Mesothelial cell of epicardium (in vitro differentiated cells): Measurements from ENCODE around the gene ADGRV1. TPM values are rescaled to one million over a fixed set of nuclear protein-coding genes. Genes with fewer than 3 reads are reported as not detected.
"Not testable (repeated sequence)": the region's sequence is repeated elsewhere in the genome, so short reads cannot be mapped to it uniquely, and the experiment has no call there.

ENCODE experiments used
- DNase-seq, 2 experiments: peaks; one replicate each; pipeline ENCODE4 v3.0.0; 2021; ENCODE audit warnings: low spot score in 2 of 2; ENCODE audit not compliant: unreplicated experiment in 2 of 2
- H3K27ac Mint-ChIP-seq: 2 replicates; pipeline ENCODE4 v1.8.0; 2021; ENCODE audit warnings: mixed read lengths
- H3K27me3 Mint-ChIP-seq: 2 replicates; pipeline ENCODE4 v1.8.0; 2021; ENCODE audit warnings: low read depth, mixed read lengths
- H3K36me3 Mint-ChIP-seq: 2 replicates; pipeline ENCODE4 v1.8.0; 2021; ENCODE audit warnings: mixed read lengths
- H3K4me1 Mint-ChIP-seq: 2 replicates; pipeline ENCODE4 v1.8.0; 2021; ENCODE audit warnings: mixed read lengths
- H3K4me3 Mint-ChIP-seq: 2 replicates; pipeline ENCODE4 v1.8.0; 2021; ENCODE audit warnings: mild to moderate bottlenecking, moderate library complexity, mixed read lengths
- H3K9me3 Mint-ChIP-seq: 2 replicates; pipeline ENCODE4 v1.8.0; 2021; ENCODE audit warnings: mixed read lengths
- CTCF ChIP-seq: fragments of 200-600 bp; sonication (generic); IDR thresholded peaks from one replicate; pipeline ENCODE4 v1.5.0; 2021; ENCODE audit warnings: antibody characterized with exemption; ENCODE audit not compliant: unreplicated experiment
- total RNA-seq: library from RNA; stranded (reverse); gene quantifications from 3 replicates; pipeline ENCODE4 v1.2.1, GENCODE V29; 2021

Gene ADGRV1
- total RNA-seq, 1 donor from 2014 or later = 25.4 TPM

GRCh38 chr5:90586469-90586868 lies 27.9 kb downstream of the ADGRV1 start:
- no peak for DNase-seq
- Mint-ChIP-seq H3K9me3 (no peaks in the 10 kb centered on the region), H3K27me3 (no peaks in the 10 kb centered on the region), H3K4me3 (no peak overlapping the region), H3K27ac (no peak overlapping the region), H3K36me3 (no peaks in the 10 kb centered on the region), H3K4me1 (no peaks in the 10 kb centered on the region)
- no peak for TF ChIP-seq CTCF

GRCh38 chr5:90590170-90590569 lies 31.6 kb downstream of the ADGRV1 start:
- no peak overlapping the region for H3K4me3 Mint-ChIP-seq
- peaks cover 19% of the 10 kb centered on the region for H3K9me3 Mint-ChIP-seq
- H3K36me3 Mint-ChIP-seq = peaks cover 11% of the 10 kb centered on the region
- no peak for DNase-seq
- H3K27ac Mint-ChIP-seq = no peak overlapping the region
- TF ChIP-seq CTCF = no peak
- no peaks in the 10 kb centered on the region for H3K27me3 Mint-ChIP-seq
- H3K4me1 Mint-ChIP-seq = no peaks in the 10 kb centered on the region

- H3K4me1 Mint-ChIP-seq, H3K4me3 Mint-ChIP-seq, H3K27ac Mint-ChIP-seq, H3K27me3 Mint-ChIP-seq, DNase-seq: not testable (repeated sequence)
- Mint-ChIP-seq H3K36me3 (peaks cover 11% of the 10 kb centered on the region), H3K9me3 (peaks cover 29% of the 10 kb centered on the region)
Measured at GRCh38 chr5:90593083-90593482, 34.5 kb downstream of the ADGRV1 start.

- H3K27ac Mint-ChIP-seq, H3K4me1 Mint-ChIP-seq, H3K27me3 Mint-ChIP-seq, H3K4me3 Mint-ChIP-seq, DNase-seq: not testable (repeated sequence)
- peaks cover 11% of the 10 kb centered on the region for H3K36me3 Mint-ChIP-seq
- H3K9me3 Mint-ChIP-seq = peaks cover 29% of the 10 kb centered on the region
Measured at GRCh38 chr5:90595766-90596165, 37.2 kb downstream of the ADGRV1 start.

- no peaks in the 10 kb centered on the region for H3K4me1 Mint-ChIP-seq
- no peak for DNase-seq
- H3K9me3 Mint-ChIP-seq = peaks cover 15% of the 10 kb centered on the region
- TF ChIP-seq CTCF = no peak
- no peak overlapping the region for H3K27ac Mint-ChIP-seq
- H3K36me3 Mint-ChIP-seq = peaks cover 5% of the 10 kb centered on the region
- H3K27me3 Mint-ChIP-seq = no peaks in the 10 kb centered on the region
- H3K4me3 Mint-ChIP-seq = no peak overlapping the region
Measured at GRCh38 chr5:90598293-90598692, 39.7 kb downstream of the ADGRV1 start.

GRCh38 chr5:90600307-90600706 lies 41.7 kb downstream of the ADGRV1 start:
- not testable (repeated sequence) for DNase-seq, H3K9me3 Mint-ChIP-seq, H3K27me3 Mint-ChIP-seq, H3K4me1 Mint-ChIP-seq, H3K4me3 Mint-ChIP-seq, H3K36me3 Mint-ChIP-seq, H3K27ac Mint-ChIP-seq

- no peak for DNase-seq
- no peaks in the 10 kb centered on the region for H3K36me3 Mint-ChIP-seq
- peaks cover 5% of the 10 kb centered on the region for H3K4me1 Mint-ChIP-seq
- no peak overlapping the region for H3K27ac Mint-ChIP-seq
- no peak overlapping the region for H3K4me3 Mint-ChIP-seq
- no peaks in the 10 kb centered on the region for H3K27me3 Mint-ChIP-seq
- peaks cover 10% of the 10 kb centered on the region for H3K9me3 Mint-ChIP-seq
- no peak for TF ChIP-seq CTCF
Measured at GRCh38 chr5:90601468-90601867, 42.9 kb downstream of the ADGRV1 start.
